Measurements from ENCODE around the gene MTX1. TPM values are rescaled to one million over a fixed set of nuclear protein-coding genes. Genes with fewer than 3 reads are reported as not detected.
A peak's percentile ranks its signal among the peaks of the same experiment; 100 is the strongest.
"Not testable (repeated sequence)": the region's sequence is repeated elsewhere in the genome, so short reads cannot be mapped to it uniquely, and the experiment has no call there.

Gene MTX1
- total and polyA plus RNA-seq, 2 donors (not counting 1 experiment from before 2014, with no cell fraction given), result 42.2 to 46.6 TPM

DNA sequence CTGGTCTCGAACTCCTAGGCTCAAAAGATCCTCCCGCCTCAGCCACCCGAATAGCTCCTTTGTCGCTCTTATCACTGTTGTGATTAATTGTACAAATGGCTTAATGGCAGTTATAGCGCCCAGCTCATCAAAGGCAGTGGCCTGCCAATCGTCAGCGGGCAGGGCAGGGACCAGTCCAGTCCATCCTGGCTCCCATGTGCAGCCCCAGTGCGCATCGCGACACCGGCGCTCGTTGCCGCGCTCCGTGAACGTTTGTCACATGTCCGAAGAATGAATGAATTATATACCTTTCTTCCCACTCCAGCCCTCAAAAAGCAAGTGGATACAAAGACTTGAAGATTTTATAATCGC is 18.4 kb downstream of the MTX1 start:
- H3K4me2 ChIP-seq (ENCODE audit: extremely low read depth, insufficient read depth, low read length), result peak overlapping the region; percentile 81
- no peaks in the 10 kb centered on the region for H3K36me3 ChIP-seq (ENCODE audit: control insufficient read depth, insufficient read depth, low read length)
- TF ChIP-seq, protein P1, sequence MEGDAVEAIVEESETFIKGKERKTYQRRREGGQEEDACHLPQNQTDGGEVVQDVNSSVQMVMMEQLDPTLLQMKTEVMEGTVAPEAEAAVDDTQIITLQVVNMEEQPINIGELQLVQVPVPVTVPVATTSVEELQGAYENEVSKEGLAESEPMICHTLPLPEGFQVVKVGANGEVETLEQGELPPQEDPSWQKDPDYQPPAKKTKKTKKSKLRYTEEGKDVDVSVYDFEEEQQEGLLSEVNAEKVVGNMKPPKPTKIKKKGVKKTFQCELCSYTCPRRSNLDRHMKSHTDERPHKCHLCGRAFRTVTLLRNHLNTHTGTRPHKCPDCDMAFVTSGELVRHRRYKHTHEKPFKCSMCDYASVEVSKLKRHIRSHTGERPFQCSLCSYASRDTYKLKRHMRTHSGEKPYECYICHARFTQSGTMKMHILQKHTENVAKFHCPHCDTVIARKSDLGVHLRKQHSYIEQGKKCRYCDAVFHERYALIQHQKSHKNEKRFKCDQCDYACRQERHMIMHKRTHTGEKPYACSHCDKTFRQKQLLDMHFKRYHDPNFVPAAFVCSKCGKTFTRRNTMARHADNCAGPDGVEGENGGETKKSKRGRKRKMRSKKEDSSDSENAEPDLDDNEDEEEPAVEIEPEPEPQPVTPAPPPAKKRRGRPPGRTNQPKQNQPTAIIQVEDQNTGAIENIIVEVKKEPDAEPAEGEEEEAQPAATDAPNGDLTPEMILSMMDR (conservative IDR thresholded peaks at IDR 0.05 in 1 of 2, IDR thresholded peaks at IDR 0.05 in 1 of 2; ENCODE audit: low read depth in 1 of 2, low read length in 2 of 2), result peak in 1 of 2 donors; percentile 4
- no peak for TF ChIP-seq EZH2 (IDR thresholded peaks at IDR 0.05; ENCODE audit: low read length, missing control alignments)
- peak overlapping the region; percentile 86 for H3K27ac ChIP-seq (ENCODE audit: insufficient read depth, low read length)
- no peaks in the 10 kb centered on the region for H4K20me1 ChIP-seq (ENCODE audit: control insufficient read depth, extremely low read depth, insufficient read depth, low read length)
- H3K4me1 ChIP-seq (ENCODE audit: control insufficient read depth, extremely low read depth, insufficient read depth, low read length), result peaks cover 18% of the 10 kb centered on the region
- DNase-seq (ENCODE audit: low read depth in 2 of 2), result peak; percentile 35 to 37
- peak overlapping the region; percentile 40 to 81 (median 63) for H3K4me3 ChIP-seq (replicated peaks in 1 of 4; ENCODE audit: control extremely low read depth in 1 of 4, insufficient read depth in 1 of 4, low read depth in 3 of 4, low read length in 4 of 4)
- no peaks in the 10 kb centered on the region for H3K9me3 ChIP-seq (ENCODE audit: control insufficient read depth, insufficient read depth, low read depth, low read length)
- peaks cover 11% of the 10 kb centered on the region for H3K79me2 ChIP-seq (ENCODE audit: control insufficient read depth, insufficient read depth, low read length)
- H2AFZ ChIP-seq (ENCODE audit: low read length), result no peak overlapping the region
- no peaks in the 10 kb centered on the region for H3K27me3 ChIP-seq (ENCODE audit: control insufficient read depth, insufficient read depth, low read length)
- H3K9ac ChIP-seq (ENCODE audit: insufficient read depth, low read length), result peak overlapping the region; percentile 67

DNA sequence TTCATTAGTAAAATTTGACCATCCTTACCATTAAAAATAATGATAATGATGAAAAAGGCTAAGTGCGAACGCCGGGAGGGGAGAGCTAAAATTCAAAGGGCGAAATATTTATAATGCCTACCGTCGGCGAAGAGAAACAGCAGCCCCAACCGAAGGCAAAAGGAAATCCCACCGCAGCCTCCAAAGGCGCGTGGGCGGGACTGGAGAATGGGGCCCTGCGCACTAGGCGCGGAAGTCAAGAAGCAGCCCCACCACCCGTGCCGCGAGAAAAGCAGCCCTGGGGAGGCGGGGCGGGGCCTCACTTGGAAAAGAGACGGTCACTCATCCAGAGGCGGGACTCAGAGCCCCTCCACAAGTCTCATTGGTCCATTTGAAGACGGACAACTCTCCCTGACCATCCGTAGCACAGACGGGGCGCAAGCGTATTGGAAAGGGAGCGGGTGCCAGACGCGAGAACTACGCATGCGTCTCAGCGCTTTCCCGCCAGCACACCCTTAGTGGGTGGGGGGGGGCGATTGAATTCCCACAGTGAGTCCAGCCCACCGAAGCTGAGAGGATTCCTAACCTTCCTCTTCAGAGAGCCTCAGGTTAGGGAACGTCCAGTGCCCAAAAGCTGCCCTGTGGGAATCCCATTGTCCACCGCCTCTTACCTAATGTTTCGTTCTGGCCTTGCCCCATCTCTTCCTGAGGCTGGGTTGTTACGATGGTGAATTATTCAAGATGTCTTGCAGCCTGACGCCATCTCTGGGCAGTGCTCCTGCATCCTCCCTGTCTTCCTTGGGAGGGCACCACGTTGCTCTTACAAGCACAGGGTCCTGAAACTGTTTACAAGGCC is 19.0 kb downstream of the MTX1 start:
- TF ChIP-seq EZH2 (IDR thresholded peaks at IDR 0.05; ENCODE audit: low read length, missing control alignments), result no peak
- TF ChIP-seq, protein P1 (conservative IDR thresholded peaks at IDR 0.05 in 1 of 2, IDR thresholded peaks at IDR 0.05 in 1 of 2; ENCODE audit: low read depth in 1 of 2, low read length in 2 of 2), result no peak
- H3K4me2 ChIP-seq (ENCODE audit: extremely low read depth, insufficient read depth, low read length), result peak overlapping the region; percentile 81

DNA sequence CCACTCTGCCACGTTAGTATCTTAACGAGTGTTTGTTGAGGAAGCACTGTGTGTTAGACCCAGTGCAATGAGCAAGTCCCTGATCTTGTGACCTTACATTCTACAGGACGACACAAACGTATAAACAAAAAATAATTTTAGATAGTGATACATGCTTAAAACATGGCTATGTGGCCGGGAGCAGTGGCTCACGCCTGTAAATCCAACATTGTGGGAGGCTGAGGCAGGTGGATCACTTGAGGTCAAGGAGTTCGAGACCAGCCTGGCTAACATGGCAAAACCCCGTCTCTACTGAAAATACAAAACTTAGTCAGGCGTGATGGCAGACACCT is 19.6 kb downstream of the MTX1 start:
- Histone ChIP-seq H3K27me3 (ENCODE audit: control insufficient read depth, insufficient read depth, low read length) (no peaks in the 10 kb centered on the region), H3K79me2 (ENCODE audit: control insufficient read depth, insufficient read depth, low read length) (peaks cover 11% of the 10 kb centered on the region), H3K9ac (ENCODE audit: insufficient read depth, low read length) (peak overlapping the region; percentile 63), H3K4me3 (replicated peaks in 1 of 4; ENCODE audit: control extremely low read depth in 1 of 4, insufficient read depth in 1 of 4, low read depth in 3 of 4, low read length in 4 of 4) (peak overlapping the region; percentile 40 to 55 (median 46)), H3K9me3 (ENCODE audit: control insufficient read depth, insufficient read depth, low read depth, low read length) (no peaks in the 10 kb centered on the region), H3K4me2 (ENCODE audit: extremely low read depth, insufficient read depth, low read length) (peak overlapping the region; percentile 69), H3K27ac (ENCODE audit: insufficient read depth, low read length) (peak overlapping the region; percentile 93), H2AFZ (ENCODE audit: low read length) (peak overlapping the region; percentile 94), H4K20me1 (ENCODE audit: control insufficient read depth, extremely low read depth, insufficient read depth, low read length) (no peaks in the 10 kb centered on the region), H3K4me1 (ENCODE audit: control insufficient read depth, extremely low read depth, insufficient read depth, low read length) (peaks cover 18% of the 10 kb centered on the region), H3K36me3 (ENCODE audit: control insufficient read depth, insufficient read depth, low read length) (no peaks in the 10 kb centered on the region)
- TF ChIP-seq, protein P1 (conservative IDR thresholded peaks at IDR 0.05 in 1 of 2, IDR thresholded peaks at IDR 0.05 in 1 of 2; ENCODE audit: low read depth in 1 of 2, low read length in 2 of 2), result no peak
- no peak for TF ChIP-seq EZH2 (IDR thresholded peaks at IDR 0.05; ENCODE audit: low read length, missing control alignments)
- no peak for DNase-seq (ENCODE audit: low read depth in 2 of 2)

More for the DNA sequence above, 19.0 kb downstream of the MTX1 start:
- Histone ChIP-seq H3K4me1 (ENCODE audit: control insufficient read depth, extremely low read depth, insufficient read depth, low read length) (peaks cover 18% of the 10 kb centered on the region), H3K27me3 (ENCODE audit: control insufficient read depth, insufficient read depth, low read length) (no peaks in the 10 kb centered on the region), H3K79me2 (ENCODE audit: control insufficient read depth, insufficient read depth, low read length) (peaks cover 11% of the 10 kb centered on the region), H3K9me3 (ENCODE audit: control insufficient read depth, insufficient read depth, low read depth, low read length) (no peaks in the 10 kb centered on the region), H3K27ac (ENCODE audit: insufficient read depth, low read length) (peak overlapping the region; percentile 93), H3K36me3 (ENCODE audit: control insufficient read depth, insufficient read depth, low read length) (no peaks in the 10 kb centered on the region), H3K4me3 (replicated peaks in 1 of 4; ENCODE audit: control extremely low read depth in 1 of 4, insufficient read depth in 1 of 4, low read depth in 3 of 4, low read length in 4 of 4) (peak overlapping the region; percentile 40 to 81 (median 63)), H2AFZ (ENCODE audit: low read length) (peak overlapping the region; percentile 94), H4K20me1 (ENCODE audit: control insufficient read depth, extremely low read depth, insufficient read depth, low read length) (no peaks in the 10 kb centered on the region), H3K9ac (ENCODE audit: insufficient read depth, low read length) (peak overlapping the region; percentile 67)
- peak; percentile 97 to 99 for DNase-seq (ENCODE audit: low read depth in 2 of 2)

DNA sequence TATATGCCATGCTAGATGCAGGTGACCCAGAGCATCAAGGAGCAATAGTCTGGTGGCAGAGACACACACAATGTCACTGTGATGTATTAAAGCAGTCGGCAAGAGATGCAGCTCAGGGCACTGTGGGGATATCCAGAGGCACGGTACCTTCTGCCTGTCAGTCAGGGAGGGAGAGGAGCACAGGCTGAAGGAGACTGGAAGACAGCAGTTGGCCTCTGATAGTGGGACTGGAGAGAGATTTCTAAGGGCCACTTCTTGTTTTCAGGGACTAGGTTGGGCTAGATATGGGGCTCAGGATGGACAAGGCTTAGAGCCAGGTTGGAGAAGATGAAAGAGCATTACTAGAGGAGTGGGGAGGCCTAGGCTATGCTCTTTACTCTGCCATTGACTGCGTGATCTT is 22.8 kb downstream of the MTX1 start:
- not testable (repeated sequence) for H3K36me3 ChIP-seq (ENCODE audit: control insufficient read depth, insufficient read depth, low read length); H4K20me1 ChIP-seq (ENCODE audit: control insufficient read depth, extremely low read depth, insufficient read depth, low read length); H3K79me2 ChIP-seq (ENCODE audit: control insufficient read depth, insufficient read depth, low read length); H3K4me1 ChIP-seq (ENCODE audit: control insufficient read depth, extremely low read depth, insufficient read depth, low read length); H3K27ac ChIP-seq (ENCODE audit: insufficient read depth, low read length); H3K9me3 ChIP-seq (ENCODE audit: control insufficient read depth, insufficient read depth, low read depth, low read length); H3K9ac ChIP-seq (ENCODE audit: insufficient read depth, low read length); H3K4me2 ChIP-seq (ENCODE audit: extremely low read depth, insufficient read depth, low read length); H3K4me3 ChIP-seq (replicated peaks in 1 of 4; ENCODE audit: control extremely low read depth in 1 of 4, insufficient read depth in 1 of 4, low read depth in 3 of 4, low read length in 4 of 4); DNase-seq (ENCODE audit: low read depth in 2 of 2); H3K27me3 ChIP-seq (ENCODE audit: control insufficient read depth, insufficient read depth, low read length); H2AFZ ChIP-seq (ENCODE audit: low read length)
